Thyroid gland (tissue), 4 donors: ENCODE measurements around the gene SMIM41.

Experiments
- POLR2A ChIP-seq, 2 donors: fragments of 450-650 bp; IDR thresholded peaks; one replicate each; pipeline ENCODE4 v1.6.1; 2017; ENCODE audit warnings: antibody characterized with exemption in 2 of 2, mild to moderate bottlenecking in 2 of 2, moderate library complexity in 1 of 2
- TF ChIP-seq, protein P1 (sequence below), 6 experiments: fragments of 200-600 bp in 3 of 6; fragments of 450-650 bp in 3 of 6; sonication (generic) in 3 of 6; IDR thresholded peaks; one replicate each; pipeline ENCODE4 v1.5.1; 2016 to 2019; ENCODE audit warnings: antibody characterized with exemption in 6 of 6, mild to moderate bottlenecking in 2 of 6, inconsistent platforms in 1 of 6, moderate library complexity in 1 of 6

DNA sequence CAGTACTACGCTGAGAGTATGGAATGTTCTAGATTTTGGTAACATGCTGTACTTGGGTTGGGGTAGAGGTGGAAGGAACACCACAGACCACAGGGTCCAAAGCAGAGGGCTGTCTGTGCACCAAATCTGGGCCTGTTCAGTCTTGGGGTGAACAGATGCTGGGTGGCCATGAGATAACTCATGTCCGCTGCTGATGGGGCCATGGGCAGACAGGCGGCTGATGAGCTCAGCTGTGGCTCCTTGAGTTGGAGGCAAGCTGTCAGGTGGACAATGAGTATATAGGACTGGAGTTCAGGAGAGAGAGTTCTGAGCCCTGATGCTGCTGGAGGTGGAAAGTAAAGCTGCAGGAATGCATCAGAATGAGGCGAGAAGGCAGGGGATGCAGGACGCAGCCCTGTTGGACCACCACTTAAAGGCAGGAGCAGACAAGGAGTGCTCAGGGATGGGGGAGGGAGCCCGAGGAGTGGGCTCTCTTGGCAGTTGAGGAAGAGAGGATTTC lies 6.2 kb downstream of the SMIM41 start:
- TF ChIP-seq, protein P1, sequence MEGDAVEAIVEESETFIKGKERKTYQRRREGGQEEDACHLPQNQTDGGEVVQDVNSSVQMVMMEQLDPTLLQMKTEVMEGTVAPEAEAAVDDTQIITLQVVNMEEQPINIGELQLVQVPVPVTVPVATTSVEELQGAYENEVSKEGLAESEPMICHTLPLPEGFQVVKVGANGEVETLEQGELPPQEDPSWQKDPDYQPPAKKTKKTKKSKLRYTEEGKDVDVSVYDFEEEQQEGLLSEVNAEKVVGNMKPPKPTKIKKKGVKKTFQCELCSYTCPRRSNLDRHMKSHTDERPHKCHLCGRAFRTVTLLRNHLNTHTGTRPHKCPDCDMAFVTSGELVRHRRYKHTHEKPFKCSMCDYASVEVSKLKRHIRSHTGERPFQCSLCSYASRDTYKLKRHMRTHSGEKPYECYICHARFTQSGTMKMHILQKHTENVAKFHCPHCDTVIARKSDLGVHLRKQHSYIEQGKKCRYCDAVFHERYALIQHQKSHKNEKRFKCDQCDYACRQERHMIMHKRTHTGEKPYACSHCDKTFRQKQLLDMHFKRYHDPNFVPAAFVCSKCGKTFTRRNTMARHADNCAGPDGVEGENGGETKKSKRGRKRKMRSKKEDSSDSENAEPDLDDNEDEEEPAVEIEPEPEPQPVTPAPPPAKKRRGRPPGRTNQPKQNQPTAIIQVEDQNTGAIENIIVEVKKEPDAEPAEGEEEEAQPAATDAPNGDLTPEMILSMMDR (IDR thresholded peaks at IDR 0.05): no peak
- no peak for TF ChIP-seq POLR2A (IDR thresholded peaks at IDR 0.05)
